ENCODE measurements around the gene ZC3H10.

ZC3H10 gene

DNA sequence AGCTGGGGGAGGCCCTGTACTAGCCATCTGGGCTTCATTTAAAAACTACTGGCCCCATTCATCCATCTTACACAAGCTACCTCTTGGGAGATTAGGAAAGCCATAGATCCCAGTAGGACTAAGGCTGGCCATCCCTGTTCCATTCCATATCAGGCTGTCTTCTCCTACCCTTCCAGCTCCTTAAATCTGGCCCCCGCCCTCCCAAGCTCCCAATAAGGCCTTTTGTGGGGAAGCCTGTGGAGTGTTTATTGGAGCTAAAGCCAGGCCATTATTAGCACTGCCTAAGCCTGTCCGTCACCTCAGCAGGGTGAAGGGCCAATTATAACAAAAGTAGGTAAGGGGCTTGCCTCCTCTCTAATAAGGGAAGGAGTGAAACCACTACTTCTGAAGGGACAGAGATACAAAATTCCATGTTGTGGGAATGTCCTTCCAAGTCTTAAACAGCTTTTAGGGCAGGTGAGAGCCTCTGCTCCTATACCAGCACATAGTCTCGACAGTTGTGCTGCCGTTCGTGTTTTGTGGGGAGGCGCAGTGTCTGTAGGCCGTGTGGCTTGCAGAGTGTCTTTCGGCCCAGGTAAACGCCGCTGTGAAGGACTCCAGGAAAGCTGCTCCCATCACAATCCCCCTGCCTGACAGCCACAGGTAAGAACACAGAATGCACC, 43.8 kb downstream of the ZC3H10 start:
- no peaks in the 10 kb centered on the region for H3K9me3 Mint-ChIP-seq
- peaks cover 66% of the 10 kb centered on the region for H3K36me3 Mint-ChIP-seq (ENCODE audit: insufficient read depth)
- ATAC-seq (replicated peaks; ENCODE audit: extremely low read depth, poor library complexity, severe bottlenecking) (no peak), DNase-seq (ENCODE audit: low spot score in 2 of 2) (no peak)
- H3K27me3 Mint-ChIP-seq, result no peaks in the 10 kb centered on the region
- H3K4me3 Mint-ChIP-seq, result peak overlapping the region; percentile 94
- H3K27ac Mint-ChIP-seq (ENCODE audit: low read depth), result peak overlapping the region; percentile 94
- H3K4me1 Mint-ChIP-seq, result peaks cover 54% of the 10 kb centered on the region

DNA sequence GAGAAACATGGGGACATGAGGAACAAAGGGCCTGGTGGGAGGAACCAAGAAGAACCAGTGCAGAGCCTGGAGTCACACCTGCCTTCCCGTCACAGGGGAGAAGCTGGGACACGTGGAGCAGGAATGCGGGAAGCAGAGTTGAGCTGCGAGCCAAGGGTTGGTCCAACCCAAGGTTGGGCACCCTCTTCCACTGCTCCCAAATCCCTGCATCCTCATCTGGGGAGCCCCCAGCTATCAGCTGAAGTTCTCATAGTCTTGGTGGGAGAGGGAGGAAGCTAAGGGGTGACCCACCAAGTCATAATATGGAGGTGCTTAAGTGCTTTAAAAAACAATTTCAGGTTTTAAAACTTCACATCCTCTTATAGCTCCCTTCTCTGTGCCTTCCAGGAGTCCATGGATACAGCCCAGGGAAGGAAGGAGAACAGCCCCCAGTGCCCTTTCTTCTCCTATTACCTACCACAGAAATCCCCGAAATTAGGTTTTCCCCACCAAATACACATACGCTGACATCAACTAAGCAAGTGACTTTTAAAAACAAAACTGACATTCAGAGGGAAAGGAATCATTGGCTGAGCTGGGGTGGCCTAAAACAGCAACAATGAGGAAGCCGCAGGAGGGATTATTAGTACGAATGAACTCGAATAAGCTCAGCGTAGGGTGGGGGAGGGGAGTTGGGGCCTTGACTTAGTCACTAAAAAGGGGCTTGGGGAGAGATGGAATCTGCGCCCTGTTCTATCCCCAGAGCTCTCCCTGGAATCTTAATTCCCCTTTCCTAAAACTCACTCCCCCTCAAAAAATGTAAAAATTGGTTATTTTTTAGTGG, 44.6 kb downstream of the ZC3H10 start:
- no peaks in the 10 kb centered on the region for H3K27me3 Mint-ChIP-seq
- H3K4me3 Mint-ChIP-seq, result no peak overlapping the region
- H3K4me1 Mint-ChIP-seq, result peaks cover 49% of the 10 kb centered on the region
- H3K36me3 Mint-ChIP-seq (ENCODE audit: insufficient read depth), result peaks cover 70% of the 10 kb centered on the region
- H3K27ac Mint-ChIP-seq (ENCODE audit: low read depth), result peak overlapping the region; percentile 77
- H3K9me3 Mint-ChIP-seq, result no peaks in the 10 kb centered on the region
- no peak for ATAC-seq (replicated peaks; ENCODE audit: extremely low read depth, poor library complexity, severe bottlenecking)
- DNase-seq (ENCODE audit: low spot score in 2 of 2), result no peak

DNA sequence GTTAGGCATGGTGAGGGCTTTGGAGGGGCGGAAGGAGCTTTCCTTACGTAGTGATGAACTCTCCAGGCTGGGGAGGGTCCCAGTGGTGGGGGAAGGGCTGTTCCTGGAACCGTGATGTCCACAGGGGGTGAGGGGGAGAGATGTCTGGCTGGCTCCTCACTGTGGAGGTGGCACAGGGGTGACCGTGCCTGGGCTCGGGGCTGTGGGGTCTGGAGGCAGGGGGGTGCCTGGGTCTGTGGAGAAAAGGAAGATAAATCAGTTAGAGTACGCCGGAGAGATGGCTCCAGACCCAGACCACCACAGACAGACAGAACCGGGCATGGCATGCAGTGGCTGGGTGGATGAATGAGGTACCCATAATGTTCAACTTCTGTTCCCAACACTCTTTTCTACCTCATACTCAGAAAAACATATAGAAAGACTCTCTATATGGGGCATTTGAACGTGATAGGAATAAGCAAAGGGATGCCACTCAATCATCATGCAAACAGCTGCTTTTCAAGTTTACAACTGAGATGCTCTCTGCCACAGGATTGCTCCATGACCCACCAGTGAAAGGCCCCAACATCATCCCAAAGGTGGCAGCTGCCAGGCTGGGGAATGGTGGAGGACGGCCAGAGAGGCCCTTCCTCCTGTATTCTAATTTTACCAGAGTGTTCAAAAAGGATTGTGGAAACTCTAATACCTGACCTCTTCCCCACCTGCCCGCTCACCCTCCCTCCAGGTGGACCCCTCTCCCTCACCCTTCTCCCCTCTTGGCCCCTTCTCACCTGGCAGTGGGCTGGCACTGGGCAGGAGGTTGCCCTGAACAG, 45.7 kb downstream of the ZC3H10 start:
- no peak for DNase-seq (ENCODE audit: low spot score in 2 of 2)
- ATAC-seq (replicated peaks; ENCODE audit: extremely low read depth, poor library complexity, severe bottlenecking), result no peak
- Mint-ChIP-seq H3K27me3 (no peaks in the 10 kb centered on the region), H3K36me3 (ENCODE audit: insufficient read depth) (peaks cover 75% of the 10 kb centered on the region), H3K27ac (ENCODE audit: low read depth) (peak overlapping the region; percentile 77), H3K4me1 (peaks cover 42% of the 10 kb centered on the region), H3K4me3 (peak overlapping the region; percentile 25), H3K9me3 (no peaks in the 10 kb centered on the region)

DNA sequence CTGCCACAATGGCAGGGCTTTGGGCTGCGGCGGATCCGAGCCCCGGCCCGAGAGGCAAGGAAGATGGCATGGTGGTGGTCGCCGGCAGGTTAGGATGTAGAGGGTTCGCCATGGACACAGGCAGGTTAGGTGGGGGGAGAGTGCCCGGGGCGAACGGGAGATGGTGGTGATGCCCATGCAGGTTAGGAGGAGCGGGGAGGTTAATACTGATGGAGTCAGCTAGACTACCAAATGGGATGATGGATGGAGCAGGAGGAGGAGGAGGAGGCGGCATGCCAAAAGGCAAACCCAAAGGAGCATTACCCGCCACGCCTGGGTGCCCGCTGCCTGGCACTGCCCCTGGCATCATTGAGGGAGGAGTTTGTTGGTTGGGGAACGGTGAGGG, 46.3 kb downstream of the ZC3H10 start:
- H3K36me3 Mint-ChIP-seq (ENCODE audit: insufficient read depth), result peaks cover 78% of the 10 kb centered on the region
- peak overlapping the region; percentile 25 for H3K4me3 Mint-ChIP-seq
- no peak for DNase-seq (ENCODE audit: low spot score in 2 of 2)

DNA sequence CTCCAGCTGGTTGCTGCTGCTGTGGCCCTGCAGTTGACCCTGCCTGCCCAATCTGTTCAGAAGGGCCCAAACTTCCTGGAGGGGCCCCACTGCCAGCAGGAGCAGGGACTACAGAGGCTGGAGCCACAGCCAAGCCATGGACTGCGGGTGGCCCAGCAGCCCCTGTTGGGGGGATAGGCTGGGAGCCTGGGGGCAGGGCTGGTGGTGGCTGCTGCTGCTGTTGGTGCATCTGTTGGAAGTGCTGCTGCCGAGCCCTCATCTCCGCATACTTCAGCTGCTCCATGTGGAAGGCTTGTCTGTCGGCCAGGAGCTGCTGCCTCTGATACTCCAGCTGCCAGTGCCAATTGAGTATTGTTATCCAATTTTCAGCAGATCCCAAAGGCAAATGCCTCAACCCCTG, 47.3 kb downstream of the ZC3H10 start:
- H3K4me1 Mint-ChIP-seq, result peaks cover 26% of the 10 kb centered on the region
- H3K9me3 Mint-ChIP-seq, result no peaks in the 10 kb centered on the region
- no peak overlapping the region for H3K27ac Mint-ChIP-seq (ENCODE audit: low read depth)
- DNase-seq (ENCODE audit: low spot score in 2 of 2), result no peak
- no peak for ATAC-seq (replicated peaks; ENCODE audit: extremely low read depth, poor library complexity, severe bottlenecking)
- H3K4me3 Mint-ChIP-seq, result no peak overlapping the region
- peaks cover 79% of the 10 kb centered on the region for H3K36me3 Mint-ChIP-seq (ENCODE audit: insufficient read depth)
- no peaks in the 10 kb centered on the region for H3K27me3 Mint-ChIP-seq

More for the DNA sequence above, 46.3 kb downstream of the ZC3H10 start:
- Mint-ChIP-seq H3K4me1 (peaks cover 36% of the 10 kb centered on the region), H3K27me3 (no peaks in the 10 kb centered on the region), H3K9me3 (no peaks in the 10 kb centered on the region), H3K27ac (ENCODE audit: low read depth) (peak overlapping the region; percentile 77)
- ATAC-seq (replicated peaks; ENCODE audit: extremely low read depth, poor library complexity, severe bottlenecking), result no peak

DNA sequence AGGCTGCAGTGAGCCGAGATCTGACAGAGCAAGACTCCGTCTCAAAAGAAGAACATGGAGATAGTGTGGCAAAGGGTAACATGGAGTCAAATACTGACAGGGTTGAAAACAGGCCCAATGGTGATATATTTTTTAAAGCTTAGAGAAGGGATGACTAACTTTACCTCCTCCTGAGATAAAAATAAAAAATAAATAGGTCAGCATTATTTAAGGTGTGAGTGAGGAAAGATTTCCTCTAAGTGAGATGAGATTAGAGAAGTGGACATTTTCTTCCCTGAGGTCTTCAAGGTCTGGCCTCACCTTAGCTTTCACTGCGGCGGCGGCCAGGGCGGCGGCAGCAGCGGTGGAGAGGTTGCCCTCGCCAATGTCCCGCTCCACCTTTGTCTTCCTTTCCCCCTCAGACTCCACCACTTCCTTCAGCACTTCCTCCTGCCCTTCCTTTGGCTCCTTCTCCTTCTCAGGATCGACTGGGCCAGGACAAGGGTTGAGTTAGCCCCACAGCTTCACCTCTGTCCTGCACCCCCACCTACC, 51.2 kb downstream of the ZC3H10 start:
- no peaks in the 10 kb centered on the region for H3K27me3 Mint-ChIP-seq
- H3K36me3 Mint-ChIP-seq (ENCODE audit: insufficient read depth), result peaks cover 85% of the 10 kb centered on the region
- DNase-seq (ENCODE audit: low spot score in 2 of 2), result no peak
- ATAC-seq (replicated peaks; ENCODE audit: extremely low read depth, poor library complexity, severe bottlenecking), result no peak
- H3K9me3 Mint-ChIP-seq, result no peaks in the 10 kb centered on the region
- H3K4me3 Mint-ChIP-seq, result no peak overlapping the region
- peaks cover 7% of the 10 kb centered on the region for H3K4me1 Mint-ChIP-seq
- H3K27ac Mint-ChIP-seq (ENCODE audit: low read depth), result peak overlapping the region; percentile 58

DNA sequence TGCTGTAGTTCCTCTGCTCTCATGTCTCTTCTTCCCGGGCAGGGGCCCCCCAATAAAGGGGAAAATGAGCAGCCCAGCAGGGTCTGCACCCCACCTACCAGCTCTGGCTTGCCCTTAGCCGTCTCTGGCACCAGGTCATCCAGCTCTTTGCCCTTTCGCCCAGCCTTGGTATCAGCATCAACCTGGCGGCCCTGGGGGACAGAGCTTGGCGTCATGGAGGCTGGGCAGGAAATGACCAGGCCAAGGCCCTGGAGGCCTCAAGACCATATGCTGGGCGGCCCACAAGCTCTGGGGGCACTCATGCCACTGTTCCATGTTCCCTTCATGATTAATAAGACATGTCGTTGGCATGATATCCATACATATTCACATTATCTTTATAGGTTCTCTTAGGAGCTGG, 54.8 kb downstream of the ZC3H10 start:
- Mint-ChIP-seq H3K4me3 (no peak overlapping the region), H3K9me3 (no peaks in the 10 kb centered on the region), H3K27me3 (no peaks in the 10 kb centered on the region), H3K27ac (ENCODE audit: low read depth) (no peak overlapping the region), H3K36me3 (ENCODE audit: insufficient read depth) (peaks cover 78% of the 10 kb centered on the region), H3K4me1 (peaks cover 6% of the 10 kb centered on the region)
- DNase-seq (ENCODE audit: low spot score in 2 of 2) (no peak), ATAC-seq (replicated peaks; ENCODE audit: extremely low read depth, poor library complexity, severe bottlenecking) (no peak)

All from central memory CD8-positive, alpha-beta T cell (primary cell).